ENCODE data around the gene GLUL. TPM values are rescaled to one million over a fixed set of nuclear protein-coding genes. Genes with fewer than 3 reads are reported as not detected.
"Not testable (repeated sequence)": the region's sequence is repeated elsewhere in the genome, so short reads cannot be mapped to it uniquely, and the experiment has no call there.

Gene GLUL
- total RNA-seq, 2 experiments from 2014 or later, result 25.2 to 28.4 TPM

- CTCF ChIA-PET, result no interaction called here
- POLR2A ChIA-PET, result no interaction called here
Observed at GRCh38 chr1:182335771-182336566, 55.6 kb downstream of the GLUL start.

GRCh38 chr1:182333071-182333571 is 58.5 kb downstream of the GLUL start:
- POLR2A ChIA-PET, result not testable (repeated sequence)
- CTCF ChIA-PET, result interaction anchor here (0.6 kb wide), 1 partner anchor 108 kb away, joined by 4 read pairs; no protein-coding TSS in a partner anchor

- CTCF ChIA-PET, result interaction anchor here (0.6 kb wide), 1 partner anchor 108 kb away, joined by 4 read pairs; no protein-coding TSS in a partner anchor
- POLR2A ChIA-PET, result no interaction called here
Observed at GRCh38 chr1:182332261-182333060, 59.1 kb downstream of the GLUL start.

Other genes starting within 250 kb of the GLUL start
- not detected for gene TEDDM1, start 8.9 kb upstream of the GLUL start, total RNA-seq
- not detected for gene RGSL1, start 58.4 kb upstream of the GLUL start, total RNA-seq
- gene RNASEL, start 197.5 kb upstream of the GLUL start, total RNA-seq, result 1 to 10 TPM; 4.2 to 4.3 TPM
- gene RGS16, start 212.6 kb upstream of the GLUL start, total RNA-seq, result 10 to 100 TPM; 77.5 to 79.4 TPM

Measured in activated CD8-positive, alpha-beta memory T cell treated with anti-CD3 and anti-CD28 coated beads for 36 hours (primary cell).